Activated T-cell treated with anti-CD3 and anti-CD28 coated beads, Interleukin-2, amount 50 U/mL, for 72 hours (primary cell): ENCODE results near the gene DLGAP1. TPM values are rescaled to one million over a fixed set of nuclear protein-coding genes. Genes with fewer than 3 reads are reported as not detected.

Experiments used
- ATAC-seq, 2 donors: fragments of 150-1000 bp; cut with Tn5 transposase; replicated peaks in 1 of 2; 2 replicates each; pipeline ENCODE4 v1.10.0; 2021; ENCODE audit warnings: moderate library complexity in 2 of 2, mild to moderate bottlenecking in 1 of 2
- DNase-seq, 2 donors: peaks; one replicate each; pipeline ENCODE4 v3.0.0; 2021 to 2022; ENCODE audit warnings: mixed read lengths in 1 of 2
- H3K27ac Mint-ChIP-seq: one replicate; pipeline ENCODE4 v1.8.0; 2022; ENCODE audit warnings: mild to moderate bottlenecking, moderate library complexity, mixed read lengths
- H3K27me3 Mint-ChIP-seq: one replicate; pipeline ENCODE4 v1.8.0; 2022; ENCODE audit warnings: low read depth, mixed read lengths
- H3K36me3 Mint-ChIP-seq, 2 donors: one replicate each; pipeline ENCODE4 v1.8.0; 2022; ENCODE audit warnings: mixed read lengths in 2 of 2, mild to moderate bottlenecking in 1 of 2; ENCODE audit not compliant: insufficient read depth in 2 of 2
- H3K4me1 Mint-ChIP-seq: one replicate; pipeline ENCODE4 v1.8.0; 2022; ENCODE audit warnings: low read depth, mixed read lengths
- H3K4me3 Mint-ChIP-seq, 2 donors: one replicate each; pipeline ENCODE4 v1.8.0; 2022; ENCODE audit warnings: mild to moderate bottlenecking in 2 of 2, mixed read lengths in 2 of 2, moderate library complexity in 2 of 2
- H3K9me3 Mint-ChIP-seq, 2 donors: one replicate each; pipeline ENCODE4 v1.8.0; 2022; ENCODE audit warnings: mixed read lengths in 2 of 2
- total RNA-seq, 2 donors: library from RNA; stranded (reverse); gene quantifications; one replicate each; pipeline ENCODE4 v1.2.3, GENCODE V29; 2022

Gene DLGAP1
- total RNA-seq, 2 donors from 2014 or later, result 0.17 to 0.51 TPM

GRCh38 chr18:3466872-3467271 lies 988.2 kb downstream of the DLGAP1 start:
- H3K36me3 Mint-ChIP-seq, result peaks cover 3% of the 10 kb centered on the region in 2 donors
- DNase-seq (no peak), ATAC-seq (peak; percentile 31 to 53)
- no peaks in the 10 kb centered on the region for H3K9me3 Mint-ChIP-seq
- H3K27me3 Mint-ChIP-seq, result no peaks in the 10 kb centered on the region
- H3K4me1 Mint-ChIP-seq, result peaks cover 19% of the 10 kb centered on the region
- H3K4me3 Mint-ChIP-seq, result no peak overlapping the region
- no peak overlapping the region for H3K27ac Mint-ChIP-seq

- ATAC-seq (no peak), DNase-seq (no peak)
- H3K27me3 Mint-ChIP-seq, result no peaks in the 10 kb centered on the region
- H3K9me3 Mint-ChIP-seq, result no peaks in the 10 kb centered on the region
- peaks cover 3 to 8% of the 10 kb centered on the region in 2 donors for H3K36me3 Mint-ChIP-seq
- H3K4me1 Mint-ChIP-seq, result peaks cover 19% of the 10 kb centered on the region
- H3K4me3 Mint-ChIP-seq, result no peak overlapping the region
- H3K27ac Mint-ChIP-seq, result no peak overlapping the region
Observed at GRCh38 chr18:3466045-3466444, 989.1 kb downstream of the DLGAP1 start.

GRCh38 chr18:3463051-3463450 lies 992.1 kb downstream of the DLGAP1 start:
- Mint-ChIP-seq H3K9me3 (peaks cover 0 to 2% of the 10 kb centered on the region in 2 donors), H3K4me1 (peaks cover 31% of the 10 kb centered on the region), H3K36me3 (peaks cover 8 to 27% of the 10 kb centered on the region in 2 donors), H3K4me3 (no peak overlapping the region), H3K27ac (no peak overlapping the region), H3K27me3 (no peaks in the 10 kb centered on the region)
- no peak for ATAC-seq
- DNase-seq, result no peak

- no peak for ATAC-seq
- H3K4me3 Mint-ChIP-seq, result no peak overlapping the region
- peaks cover 0 to 2% of the 10 kb centered on the region in 2 donors for H3K9me3 Mint-ChIP-seq
- H3K27me3 Mint-ChIP-seq, result no peaks in the 10 kb centered on the region
- H3K36me3 Mint-ChIP-seq, result peaks cover 17 to 38% of the 10 kb centered on the region in 2 donors
- H3K27ac Mint-ChIP-seq, result no peak overlapping the region
- DNase-seq, result no peak
- H3K4me1 Mint-ChIP-seq, result peaks cover 40% of the 10 kb centered on the region
Observed at GRCh38 chr18:3461704-3462103, 993.4 kb downstream of the DLGAP1 start.

- Mint-ChIP-seq H3K4me3 (peak overlapping the region in 1 of 2 donors; percentile 31), H3K4me1 (peaks cover 39% of the 10 kb centered on the region)
Observed at GRCh38 chr18:3460823-3461398, 994.2 kb downstream of the DLGAP1 start.

GRCh38 chr18:3458952-3459853 lies 995.9 kb downstream of the DLGAP1 start:
- Mint-ChIP-seq H3K27me3 (no peaks in the 10 kb centered on the region), H3K36me3 (peaks cover 19 to 44% of the 10 kb centered on the region in 2 donors), H3K4me1 (peaks cover 53% of the 10 kb centered on the region), H3K9me3 (peaks cover 0 to 2% of the 10 kb centered on the region in 2 donors), H3K27ac (peak overlapping the region; percentile 96), H3K4me3 (peak overlapping the region; percentile 44 to 88)
- DNase-seq (peak in 1 of 2 donors; percentile 33), ATAC-seq (peak; percentile 79 to 86)

More at GRCh38 chr18:3460823-3461398, 994.2 kb downstream of the DLGAP1 start:
- Mint-ChIP-seq H3K9me3 (peaks cover 0 to 2% of the 10 kb centered on the region in 2 donors), H3K27me3 (no peaks in the 10 kb centered on the region), H3K36me3 (peaks cover 19 to 44% of the 10 kb centered on the region in 2 donors), H3K27ac (peak overlapping the region; percentile 66)
- DNase-seq, result no peak
- no peak for ATAC-seq

- Mint-ChIP-seq H3K4me1 (peaks cover 62% of the 10 kb centered on the region), H3K36me3 (peaks cover 19 to 44% of the 10 kb centered on the region in 2 donors), H3K9me3 (peaks cover 0 to 2% of the 10 kb centered on the region in 2 donors), H3K27ac (peak overlapping the region; percentile 96), H3K27me3 (no peaks in the 10 kb centered on the region), H3K4me3 (peak overlapping the region; percentile 44 to 88)
- ATAC-seq (peak in 1 of 2 donors; percentile 31), DNase-seq (no peak)
Observed at GRCh38 chr18:3458378-3458777, 996.7 kb downstream of the DLGAP1 start.

GRCh38 chr18:3457261-3457724 lies 997.8 kb downstream of the DLGAP1 start:
- no peak for DNase-seq
- Mint-ChIP-seq H3K27ac (peak overlapping the region; percentile 37), H3K36me3 (peaks cover 27 to 44% of the 10 kb centered on the region in 2 donors), H3K27me3 (no peaks in the 10 kb centered on the region), H3K4me1 (peaks cover 72% of the 10 kb centered on the region), H3K9me3 (peaks cover 0 to 2% of the 10 kb centered on the region in 2 donors), H3K4me3 (peak overlapping the region in 1 of 2 donors; percentile 67)
- ATAC-seq, result no peak

- Mint-ChIP-seq H3K27me3 (no peaks in the 10 kb centered on the region), H3K4me1 (peaks cover 72% of the 10 kb centered on the region), H3K27ac (peak overlapping the region; percentile 68), H3K9me3 (peaks cover 0 to 2% of the 10 kb centered on the region in 2 donors), H3K36me3 (peaks cover 25 to 41% of the 10 kb centered on the region in 2 donors), H3K4me3 (peak overlapping the region in 1 of 2 donors; percentile 67)
- no peak for ATAC-seq
- DNase-seq, result no peak
Observed at GRCh38 chr18:3456686-3457069, 998.4 kb downstream of the DLGAP1 start.

- ATAC-seq (no peak), DNase-seq (no peak)
- H3K9me3 Mint-ChIP-seq, result peaks cover 0 to 2% of the 10 kb centered on the region in 2 donors
- peaks cover 72% of the 10 kb centered on the region for H3K4me1 Mint-ChIP-seq
- H3K36me3 Mint-ChIP-seq, result peaks cover 27 to 40% of the 10 kb centered on the region in 2 donors
- no peak overlapping the region for H3K27ac Mint-ChIP-seq
- H3K4me3 Mint-ChIP-seq, result no peak overlapping the region
- no peaks in the 10 kb centered on the region for H3K27me3 Mint-ChIP-seq
Observed at GRCh38 chr18:3455907-3456685, 999.0 kb downstream of the DLGAP1 start.

- Mint-ChIP-seq H3K27ac (peak overlapping the region; percentile 96), H3K27me3 (no peaks in the 10 kb centered on the region), H3K4me3 (peak overlapping the region; percentile 95 to 100), H3K4me1 (peaks cover 72% of the 10 kb centered on the region), H3K36me3 (peaks cover 29 to 37% of the 10 kb centered on the region in 2 donors), H3K9me3 (no peaks in the 10 kb centered on the region)
- ATAC-seq (no peak), DNase-seq (no peak)
Observed at GRCh38 chr18:3455090-3455635, 999.9 kb downstream of the DLGAP1 start.

GRCh38 chr18:3454365-3455089 lies 1000.6 kb downstream of the DLGAP1 start:
- Mint-ChIP-seq H3K9me3 (no peaks in the 10 kb centered on the region), H3K4me1 (peaks cover 70% of the 10 kb centered on the region), H3K36me3 (peaks cover 28 to 35% of the 10 kb centered on the region in 2 donors), H3K27ac (peak overlapping the region; percentile 96), H3K4me3 (peak overlapping the region; percentile 95 to 100), H3K27me3 (no peaks in the 10 kb centered on the region)
- ATAC-seq, result no peak
- peak in 1 of 2 donors; percentile 30 for DNase-seq
